GM21381 (cell line): ENCODE data around the gene SLC31A1.
"Not testable (repeated sequence)": the region's sequence is repeated elsewhere in the genome, so short reads cannot be mapped to it uniquely, and the experiment has no call there.

Experiments
- ATAC-seq: cut with Tn5 transposase; IDR thresholded peaks from one replicate; pipeline ENCODE4 v1.9.1; 2021; ENCODE audit warnings: mild to moderate bottlenecking, moderate library complexity; ENCODE audit not compliant: unreplicated experiment

The SLC31A1 gene

DNA sequence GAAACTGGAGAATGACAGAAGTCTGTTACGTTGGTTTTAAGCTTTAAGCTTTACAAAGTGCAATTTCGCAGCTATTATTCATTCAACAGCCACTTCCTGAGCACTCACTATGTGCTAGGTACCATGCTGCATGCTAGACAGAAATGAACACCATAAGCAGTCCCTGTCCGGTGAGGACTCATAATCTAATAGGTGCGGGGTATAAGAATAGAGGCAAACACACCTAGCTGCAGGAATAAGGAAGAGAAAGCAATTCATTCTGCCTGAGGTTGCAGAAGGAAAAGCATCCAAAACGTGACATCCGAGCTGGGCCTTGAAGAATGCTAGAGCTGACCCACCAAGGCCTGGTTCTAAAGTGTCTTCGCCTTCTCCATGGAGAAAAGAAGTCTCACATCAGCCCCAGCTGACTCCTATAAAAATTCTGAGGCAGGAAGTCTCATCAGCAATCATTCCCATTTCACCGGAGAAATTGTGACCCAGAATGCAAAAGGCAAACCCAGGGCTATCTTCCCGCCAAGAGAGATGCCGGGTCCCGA, 809 bp upstream of the SLC31A1 start:
- no peak for ATAC-seq

DNA sequence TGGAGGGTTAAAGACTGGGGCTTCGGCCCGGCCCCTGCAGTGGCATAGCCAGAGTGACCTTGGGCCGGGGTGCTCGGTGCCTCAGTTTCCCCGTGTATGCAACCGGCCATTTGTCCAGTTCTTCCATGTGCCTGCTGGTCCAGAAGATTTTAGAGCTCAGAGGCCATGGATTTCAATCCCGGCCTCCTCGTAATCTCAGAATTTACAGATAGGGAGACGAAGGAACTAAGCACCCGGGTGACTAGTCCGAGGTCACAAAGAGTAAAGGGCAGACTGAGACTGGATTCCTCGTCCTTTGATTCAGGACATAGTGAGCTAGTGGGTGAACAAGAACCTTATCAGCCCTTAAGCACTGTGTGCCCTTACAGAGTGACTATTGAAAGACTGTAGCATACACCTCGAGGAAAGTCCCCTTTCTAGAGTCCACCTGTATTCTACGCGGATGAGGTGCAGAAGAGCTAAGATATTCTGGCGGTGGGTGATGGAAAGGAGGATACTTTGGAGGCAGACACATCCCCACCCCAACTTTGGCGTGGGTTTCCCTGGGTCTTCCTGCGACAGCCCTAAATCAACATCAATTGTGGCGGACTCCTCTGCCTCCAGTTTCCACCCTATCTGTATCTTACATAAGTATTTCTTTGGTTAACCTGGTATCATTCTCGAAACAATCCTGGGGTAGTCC, 597 bp downstream of the SLC31A1 start:
- no peak for ATAC-seq

DNA sequence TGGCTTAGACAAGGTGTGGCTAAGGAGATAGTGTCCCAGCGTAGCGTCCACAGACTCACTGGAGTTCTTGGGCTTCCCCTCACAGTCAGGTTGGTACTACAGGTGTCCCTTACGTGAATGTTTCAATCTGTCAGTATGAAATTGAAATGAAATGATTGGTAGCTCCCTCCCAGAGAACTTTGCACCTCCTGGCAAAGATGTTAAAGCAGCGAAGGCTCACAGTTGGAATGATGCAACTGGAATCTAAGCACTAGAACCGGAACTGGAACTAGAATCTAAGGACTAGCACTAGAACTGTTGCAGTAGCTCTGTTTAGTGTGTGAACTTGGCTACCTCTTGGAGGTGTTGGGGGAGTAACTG, 1.1 kb downstream of the SLC31A1 start:
- ATAC-seq, result no peak

DNA sequence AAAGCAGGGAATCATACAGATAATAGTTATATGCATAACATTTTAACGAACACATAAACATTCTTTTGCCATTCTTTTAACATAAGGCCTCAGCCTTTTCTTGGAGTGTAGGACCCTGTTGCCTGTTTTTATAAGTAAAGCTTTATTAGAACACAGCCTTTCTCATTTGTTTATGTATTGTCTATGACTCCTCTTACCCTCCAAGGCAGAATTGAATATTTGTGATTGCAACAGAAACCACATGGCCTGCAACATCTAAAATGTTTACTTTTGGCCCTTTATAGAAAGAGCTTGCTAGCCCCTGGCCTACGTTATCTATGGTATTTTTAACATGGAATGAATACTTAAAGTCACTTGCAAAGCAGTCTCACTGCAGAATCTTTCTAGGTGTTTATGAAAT, 2.6 kb downstream of the SLC31A1 start:
- ATAC-seq, result no peak

DNA sequence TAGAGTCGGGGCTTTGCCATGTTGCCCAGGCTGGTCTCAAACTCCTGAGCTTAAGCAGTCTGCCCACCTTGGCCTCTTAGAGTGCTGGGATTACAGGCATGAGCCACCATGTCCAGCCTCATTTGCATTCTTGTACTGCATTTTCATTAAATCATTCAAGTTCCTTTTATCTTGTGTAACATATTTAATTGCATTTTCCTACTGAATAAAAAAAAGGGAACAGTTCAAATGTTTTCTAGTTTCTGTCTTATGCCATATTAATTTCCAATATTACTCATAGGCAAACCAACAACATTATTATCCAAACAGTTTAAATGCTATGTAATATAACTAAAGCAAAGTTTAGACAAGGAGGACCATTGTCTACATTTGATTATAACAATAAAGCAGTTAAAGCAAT, 6.1 kb downstream of the SLC31A1 start:
- no peak for ATAC-seq

DNA sequence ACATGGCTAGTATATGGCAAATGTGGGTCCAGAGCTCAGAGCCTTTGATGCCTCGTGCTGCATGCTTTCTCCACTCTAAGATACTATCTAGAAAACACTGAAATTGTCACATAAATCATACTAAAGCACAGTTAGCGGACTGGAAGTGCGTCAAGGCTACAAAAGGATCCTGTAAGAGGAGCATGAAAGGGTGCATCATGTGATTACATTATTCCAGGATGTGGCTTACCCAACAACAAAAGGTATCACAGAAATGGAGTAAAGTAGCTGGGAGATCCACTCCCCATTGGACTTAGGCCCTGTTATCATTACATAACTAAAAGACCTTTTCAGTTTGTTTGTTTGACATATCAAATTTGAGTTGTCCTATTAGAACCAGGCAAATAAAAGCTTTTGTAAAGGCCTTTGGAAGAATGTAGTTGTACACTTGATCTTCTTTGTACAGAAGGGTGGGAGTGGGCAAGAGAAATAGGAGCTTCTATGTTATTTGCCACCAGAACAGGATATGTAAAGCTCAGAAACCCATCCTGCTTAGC, 6.9 kb downstream of the SLC31A1 start:
- no peak for ATAC-seq

DNA sequence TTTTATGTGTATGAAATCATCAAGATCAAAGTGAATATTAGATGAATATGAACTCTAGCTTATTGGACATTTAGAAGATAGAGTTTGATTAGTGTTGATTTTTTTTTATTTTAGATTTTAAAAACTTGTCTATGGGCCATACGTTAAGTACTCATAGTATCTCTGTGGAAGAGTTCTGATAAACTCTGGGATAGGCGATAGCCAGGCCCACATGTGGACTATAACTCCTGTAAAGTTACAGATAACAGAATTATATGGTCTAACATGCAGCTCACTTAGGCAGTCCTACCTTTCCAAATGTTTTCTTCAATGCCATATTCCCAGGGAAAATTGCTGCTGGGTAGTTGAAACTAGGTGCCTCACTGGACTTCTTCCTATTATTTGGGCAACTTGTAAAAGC, 10.4 kb downstream of the SLC31A1 start:
- ATAC-seq, result no peak

DNA sequence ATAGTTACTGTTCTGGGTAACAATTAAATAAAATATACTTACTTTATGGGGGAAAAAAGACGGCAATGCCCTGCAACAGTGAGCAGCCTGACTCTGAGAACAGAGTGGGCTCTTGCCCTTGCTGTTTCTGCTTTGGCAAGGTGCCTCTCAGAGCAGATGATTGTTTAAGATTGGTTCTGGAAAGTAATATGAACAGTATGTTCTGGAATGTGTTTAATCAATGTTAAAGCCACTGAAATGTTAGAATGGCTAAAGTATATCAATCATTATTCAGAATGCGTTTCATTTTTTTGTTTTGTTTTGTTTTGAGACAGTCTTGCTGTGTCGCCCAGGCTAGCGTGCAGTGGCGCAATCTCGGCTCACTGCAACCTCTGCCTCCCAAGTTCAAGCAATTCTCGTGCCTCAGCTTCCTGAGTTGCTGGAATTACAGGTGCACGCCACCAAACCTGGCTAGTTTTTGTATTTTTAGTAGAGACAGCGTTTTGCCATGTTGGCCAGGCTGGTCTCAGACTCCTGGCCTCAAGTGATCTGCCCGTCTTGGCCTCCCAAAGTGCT, 14.4 kb downstream of the SLC31A1 start:
- ATAC-seq, result not testable (repeated sequence)

DNA sequence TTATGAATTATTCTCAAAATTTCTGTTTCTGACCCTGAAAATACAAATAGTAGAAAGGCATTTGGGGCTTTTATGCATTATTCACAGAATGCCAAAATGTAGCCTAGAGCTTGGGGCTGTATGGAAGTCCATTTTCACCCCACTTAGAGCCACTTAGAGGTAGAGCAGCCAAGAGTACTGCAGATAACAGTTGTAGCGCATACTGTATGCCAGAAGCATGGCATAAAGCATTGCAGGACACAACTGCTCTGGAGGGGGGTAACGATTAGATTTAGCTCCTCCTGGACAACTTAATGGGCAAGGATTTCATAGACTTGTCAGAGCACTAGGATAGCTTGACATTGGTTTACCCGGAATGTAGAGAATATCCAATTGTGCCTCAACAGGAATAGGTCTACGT, 15.7 kb downstream of the SLC31A1 start:
- ATAC-seq, result no peak

DNA sequence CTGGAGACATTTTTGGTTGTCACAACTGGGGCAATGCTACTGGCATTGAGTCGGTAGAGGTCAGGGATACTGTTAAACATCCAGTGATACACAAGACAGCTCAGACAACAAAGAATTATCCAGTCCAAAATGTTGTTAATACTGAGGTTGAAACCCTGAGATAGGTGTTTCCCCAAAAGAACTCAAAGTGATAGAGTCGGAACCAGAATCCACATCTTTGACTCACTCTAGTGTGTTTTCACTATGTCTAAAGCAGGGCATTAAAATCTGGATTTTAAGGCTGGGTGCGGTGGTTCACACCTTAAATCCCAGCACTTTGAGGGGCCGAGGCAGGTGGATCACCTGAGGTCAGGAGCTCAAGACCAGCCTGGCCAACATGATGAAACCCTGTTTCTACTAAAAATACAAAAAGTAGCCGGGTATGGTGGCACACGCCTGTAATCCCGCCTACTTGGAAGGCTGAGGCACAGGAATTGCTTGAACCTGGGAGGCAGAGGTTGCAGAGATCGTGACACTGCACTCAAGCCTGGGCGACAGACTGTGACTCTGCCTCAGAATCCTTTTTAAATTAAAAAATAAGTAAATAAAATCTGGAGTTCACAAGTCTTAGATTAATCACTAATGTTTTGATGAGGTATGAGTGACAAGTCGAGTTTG, 17.0 kb downstream of the SLC31A1 start:
- no peak for ATAC-seq

DNA sequence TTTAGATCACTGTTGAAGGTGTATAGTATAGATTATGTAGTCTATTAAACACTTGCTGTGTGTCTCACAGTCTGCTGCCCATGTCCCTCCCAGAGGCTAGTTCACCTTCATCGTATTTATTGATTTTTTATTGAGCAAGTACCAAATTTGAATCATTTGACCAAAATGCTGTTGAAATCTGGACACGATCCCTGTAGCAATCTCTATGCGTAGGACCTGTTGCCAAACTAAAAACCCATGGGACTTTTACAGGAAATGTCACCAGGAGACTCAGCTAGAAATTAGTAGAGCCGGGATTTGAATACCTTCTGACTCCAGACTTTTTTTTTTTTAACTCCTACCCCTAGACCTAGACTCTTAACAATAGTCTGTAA, 17.5 kb downstream of the SLC31A1 start:
- ATAC-seq, result no peak

DNA sequence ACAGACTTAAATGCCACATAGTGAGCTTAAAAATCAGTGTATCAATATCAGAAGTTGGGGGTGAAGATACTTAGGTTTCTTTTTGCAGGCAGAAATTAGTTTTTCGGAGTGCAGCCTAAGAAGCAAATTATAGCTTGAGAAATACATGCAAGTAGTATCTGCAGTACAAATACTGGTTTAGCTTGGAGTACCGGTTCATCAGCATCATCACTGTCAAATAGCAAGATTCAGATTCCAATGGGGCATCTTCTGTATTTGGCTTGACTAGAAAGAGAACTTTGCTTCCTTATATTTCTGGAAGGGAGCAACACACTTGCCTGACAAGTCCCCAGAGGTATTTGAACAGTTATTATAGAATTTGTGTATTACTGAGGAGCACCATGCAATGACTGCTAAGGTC, 19.8 kb downstream of the SLC31A1 start:
- ATAC-seq, result no peak

DNA sequence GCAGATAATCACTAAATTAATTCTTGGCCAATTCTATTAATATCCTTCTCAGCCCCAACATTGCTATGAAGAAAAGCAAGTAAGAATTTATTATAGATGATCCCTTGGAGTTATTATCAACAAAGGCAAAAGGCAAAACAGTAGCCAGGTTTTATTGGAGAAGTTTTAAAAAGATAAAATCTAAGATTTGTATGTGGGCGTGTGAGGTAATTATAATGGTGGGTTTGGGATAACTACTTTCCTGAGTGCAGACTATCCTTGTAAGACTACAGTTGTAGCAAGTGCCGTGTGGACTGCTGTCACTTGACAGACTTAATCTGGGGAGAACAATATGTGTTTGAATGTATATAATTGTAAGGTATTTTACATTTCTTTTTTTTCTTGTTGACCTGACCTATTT, 23.2 kb downstream of the SLC31A1 start:
- ATAC-seq, result no peak

DNA sequence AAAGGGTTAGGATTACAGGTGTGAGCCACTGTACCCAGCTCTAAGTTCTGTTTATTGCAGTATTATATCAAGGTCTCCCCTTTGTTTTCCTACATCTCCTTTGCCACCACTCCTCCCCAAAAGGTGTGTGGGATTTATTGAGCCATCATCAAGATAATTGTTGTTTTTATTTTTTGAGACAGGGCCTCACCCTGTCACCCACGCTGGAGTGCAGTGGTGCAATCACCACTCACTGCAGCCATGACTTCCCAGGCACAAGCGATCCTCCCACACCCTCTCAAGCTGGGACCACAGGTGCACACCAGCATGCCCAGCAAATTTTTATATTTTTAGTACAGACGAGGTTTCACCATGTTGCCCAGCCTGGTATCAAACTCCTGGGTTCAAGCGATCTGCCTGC, 24.6 kb downstream of the SLC31A1 start:
- no peak for ATAC-seq

DNA sequence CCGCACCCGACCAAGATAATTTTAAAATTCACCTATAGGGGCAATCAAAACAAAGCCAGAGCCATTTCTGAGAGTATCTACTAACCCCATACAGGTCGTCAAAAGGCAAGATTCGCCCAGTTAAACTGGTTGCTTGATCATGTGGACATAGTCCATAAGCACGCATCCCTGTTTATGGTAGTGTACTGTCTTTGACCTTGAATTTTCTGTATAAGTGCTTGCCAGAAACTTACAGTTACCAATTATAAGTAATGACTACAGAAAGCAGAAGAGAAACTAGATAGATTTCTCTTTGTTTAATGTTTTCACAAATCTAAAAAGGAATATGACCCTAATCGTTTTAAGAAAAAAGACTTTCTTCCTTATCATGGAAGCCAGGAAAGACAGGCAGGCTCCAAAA, 25.6 kb downstream of the SLC31A1 start:
- no peak for ATAC-seq

DNA sequence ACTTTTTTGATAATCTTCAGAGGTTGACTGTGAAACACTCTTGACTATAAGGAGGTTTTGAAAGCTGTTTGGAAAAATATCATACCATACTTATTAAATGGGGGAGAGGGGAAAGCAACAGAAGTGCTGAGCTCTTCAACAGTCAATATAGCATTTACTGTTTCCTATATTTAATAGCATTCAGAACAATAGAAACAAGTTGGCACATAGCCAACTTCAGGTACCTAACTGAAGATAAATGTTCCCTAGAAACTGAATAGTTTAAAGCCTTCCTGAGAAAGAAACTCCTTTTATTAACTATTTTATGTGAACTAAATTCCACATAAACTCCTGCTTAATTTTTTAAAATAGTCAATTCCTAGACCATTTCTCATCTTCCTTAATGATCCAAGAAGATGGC, 26.3 kb downstream of the SLC31A1 start:
- no peak for ATAC-seq

DNA sequence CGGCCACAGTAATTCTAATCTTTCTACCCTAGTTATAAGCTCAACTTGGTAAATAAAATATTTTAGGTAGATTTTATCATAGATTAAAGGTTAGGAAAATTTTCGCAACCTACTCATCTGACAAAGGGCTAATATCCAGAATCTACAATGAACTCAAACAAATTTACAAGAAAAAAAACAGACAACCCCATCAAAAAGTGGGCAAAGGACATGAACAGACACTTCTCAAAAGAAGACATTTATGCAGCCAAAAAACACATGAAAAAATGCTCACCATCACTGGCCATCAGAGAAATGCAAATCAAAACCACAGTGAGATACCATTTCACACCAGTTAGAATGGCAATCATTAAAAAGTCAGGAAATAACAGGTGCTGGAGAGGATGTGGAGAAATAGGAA, 28.3 kb downstream of the SLC31A1 start:
- ATAC-seq, result not testable (repeated sequence)

DNA sequence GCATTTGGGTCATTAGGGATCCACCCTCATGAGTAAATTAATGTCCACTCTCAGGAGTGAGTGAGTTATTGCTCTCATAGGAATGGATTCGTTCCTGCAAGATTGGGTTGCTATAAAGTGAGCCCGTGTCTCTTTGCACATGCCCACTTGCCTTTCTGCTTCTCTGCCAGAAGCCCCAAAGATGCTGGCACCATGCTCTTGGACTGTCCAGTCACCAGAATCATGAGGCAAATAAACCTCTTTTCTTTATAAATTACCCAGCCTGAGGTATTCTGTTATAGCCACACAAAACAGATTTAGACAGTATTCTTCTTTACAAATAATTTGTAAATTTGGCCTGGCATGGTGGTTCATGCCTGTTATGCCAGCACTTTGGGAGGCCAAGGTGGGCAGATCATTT, 29.5 kb downstream of the SLC31A1 start:
- ATAC-seq, result no peak

DNA sequence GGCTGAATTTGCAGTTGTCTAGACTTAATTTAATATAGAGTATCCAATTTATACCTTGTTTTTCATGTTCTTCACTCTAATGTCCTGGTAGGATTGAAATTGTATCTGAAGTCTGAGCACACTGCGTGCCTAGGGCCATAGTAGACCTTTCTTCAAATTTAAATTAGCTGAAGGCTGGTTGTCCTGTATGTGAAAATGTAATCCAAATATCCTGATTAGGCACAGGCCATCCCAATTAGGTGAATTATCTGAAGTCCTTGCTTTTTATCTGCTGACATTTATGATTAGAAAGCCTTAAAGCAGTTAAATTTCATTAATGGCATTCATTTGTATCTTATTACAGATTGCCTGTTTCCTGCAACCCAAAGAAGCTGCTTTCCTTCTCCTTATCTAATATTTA, 33.6 kb downstream of the SLC31A1 start:
- no peak for ATAC-seq

DNA sequence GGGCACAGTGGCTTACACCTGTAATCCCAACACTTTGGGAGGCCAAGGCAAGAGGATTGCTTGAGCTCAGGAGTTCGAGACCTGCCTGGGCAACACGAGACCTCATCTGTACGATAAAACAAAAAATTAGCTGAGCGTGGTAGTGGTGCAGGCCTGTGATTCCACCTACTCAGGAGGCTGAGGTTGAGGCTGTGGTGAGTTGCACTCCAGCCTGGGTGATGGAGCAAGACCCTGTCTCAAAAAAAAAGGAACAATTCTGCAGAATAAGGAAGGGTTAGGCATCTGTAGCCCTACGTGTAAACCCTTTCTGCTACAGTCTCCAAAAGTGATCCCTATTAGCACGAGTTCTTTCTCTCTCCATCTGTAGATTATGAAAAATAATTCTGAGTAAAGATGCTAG, 34.1 kb downstream of the SLC31A1 start:
- ATAC-seq, result no peak

DNA sequence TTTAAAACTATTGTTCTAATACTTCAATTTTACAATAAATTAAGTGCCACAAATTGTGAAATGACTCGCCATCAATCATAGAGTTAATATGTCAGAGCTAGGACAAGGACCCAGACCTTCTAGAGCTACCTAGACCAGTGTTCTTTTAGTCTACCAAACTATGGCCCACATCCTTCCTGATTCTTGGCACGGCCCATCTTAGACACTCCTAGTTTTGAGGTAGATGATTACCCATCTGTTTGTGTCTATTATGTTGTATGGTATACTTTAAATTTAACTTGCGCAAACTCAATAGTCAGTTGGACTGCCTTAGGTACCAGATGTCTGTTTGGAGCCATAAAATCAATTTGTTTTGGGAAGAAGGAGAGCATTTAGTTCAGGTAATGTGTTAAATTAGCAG, 36.5 kb downstream of the SLC31A1 start:
- no peak for ATAC-seq

DNA sequence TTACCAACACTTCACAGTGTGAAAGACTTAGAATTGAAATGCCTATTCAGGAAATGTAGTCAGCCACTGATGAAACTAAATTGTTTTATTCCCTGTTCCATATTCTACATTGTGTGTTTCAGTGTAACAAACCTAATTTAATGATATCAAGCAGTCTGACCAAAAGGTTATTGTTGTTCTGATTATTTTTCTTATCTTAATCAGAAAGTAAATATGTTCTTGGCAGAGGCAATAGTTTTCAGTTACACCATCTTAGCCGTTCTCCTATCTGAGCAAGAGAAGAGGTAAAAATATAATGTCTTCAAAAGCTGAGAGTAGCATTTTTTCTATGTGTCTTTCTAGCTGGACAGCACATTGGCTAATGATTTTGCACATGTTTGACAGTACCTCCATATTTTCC, 36.9 kb downstream of the SLC31A1 start:
- ATAC-seq, result no peak
